GM19468 (cell line): Measurements from ENCODE around the gene STARD4.

Experiments
- ATAC-seq: cut with Tn5 transposase; IDR thresholded peaks from one replicate; pipeline ENCODE4 v1.9.1; 2021; ENCODE audit warnings: mild to moderate bottlenecking, moderate library complexity, moderate number of reproducible peaks; ENCODE audit not compliant: unreplicated experiment; ENCODE audit errors: extremely low read depth

The STARD4 gene

GRCh38 chr5:111530298-111530740 lies 18.0 kb upstream of the STARD4 start:
- ATAC-seq, result no peak

GRCh38 chr5:111528056-111528455 lies 15.7 kb upstream of the STARD4 start:
- no peak for ATAC-seq

DNA sequence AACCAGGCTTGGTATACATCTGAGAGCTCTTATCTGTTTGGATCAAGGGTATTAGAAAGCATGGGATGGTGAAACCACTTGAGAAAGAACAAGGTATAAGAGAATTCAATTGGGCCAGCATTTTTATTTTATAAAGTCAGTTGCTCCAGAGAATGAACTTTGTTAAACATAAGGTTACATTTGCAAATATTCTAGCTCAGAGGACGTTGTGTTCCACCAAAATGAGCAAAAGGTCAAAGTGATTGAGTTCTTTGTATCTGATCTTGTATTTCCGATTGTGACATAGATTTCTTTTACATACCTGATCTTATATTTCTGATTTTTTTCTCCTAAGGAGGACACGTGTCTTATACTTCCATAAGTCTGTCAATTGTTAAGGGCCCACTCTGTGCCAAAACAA lies 8.6 kb upstream of the STARD4 start:
- no peak for ATAC-seq

DNA sequence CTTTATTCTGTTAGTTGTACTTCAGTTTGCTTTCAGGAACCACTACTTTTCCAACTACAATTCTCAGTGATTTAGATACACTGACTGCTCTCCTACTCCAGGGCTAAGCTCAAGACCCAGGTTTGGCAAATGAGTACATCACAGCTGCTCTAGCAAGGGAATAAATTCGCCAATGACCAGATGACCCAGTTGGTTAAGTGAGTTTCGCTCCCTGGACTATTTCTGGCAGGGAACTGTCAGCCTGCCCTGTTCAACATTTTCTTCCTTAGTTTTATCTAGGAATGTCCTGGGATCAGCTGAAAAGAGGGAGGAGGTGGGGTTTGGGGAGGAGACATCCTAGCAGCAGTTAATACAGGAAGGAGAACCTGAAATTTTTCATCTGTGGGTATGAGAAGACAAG lies 6.4 kb upstream of the STARD4 start:
- ATAC-seq, result no peak

DNA sequence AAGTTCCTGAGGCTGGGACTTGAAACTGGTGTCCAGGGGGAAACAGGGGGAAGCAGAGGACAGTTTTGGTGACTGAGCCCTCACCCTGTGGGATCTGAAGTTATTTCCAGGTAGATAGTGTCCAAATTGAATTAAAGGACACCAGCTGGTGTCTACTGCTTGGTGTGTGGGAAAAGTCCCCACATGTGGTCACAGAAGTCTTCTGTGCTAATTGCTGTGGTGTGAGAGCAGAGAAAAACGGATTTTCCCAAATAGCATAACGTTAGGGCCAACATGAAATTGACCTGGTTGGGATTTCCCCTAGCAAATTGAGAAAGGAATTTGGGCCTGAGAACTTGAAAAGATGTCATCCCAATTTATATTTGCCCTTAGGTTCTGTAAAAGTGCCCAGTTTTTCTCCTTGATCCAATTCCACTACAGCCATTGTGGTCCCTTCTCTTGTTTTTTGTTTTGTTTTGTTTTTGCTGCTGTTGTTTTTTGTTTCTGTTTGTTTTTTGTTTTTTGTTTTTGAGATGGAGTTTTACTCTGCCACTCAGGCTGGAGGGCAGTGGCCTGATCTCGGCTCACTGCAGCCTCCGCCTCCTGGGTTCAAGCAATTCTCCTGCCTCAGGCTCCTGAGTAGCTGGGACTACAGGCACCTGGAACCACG lies 5.6 kb upstream of the STARD4 start:
- no peak for ATAC-seq

DNA sequence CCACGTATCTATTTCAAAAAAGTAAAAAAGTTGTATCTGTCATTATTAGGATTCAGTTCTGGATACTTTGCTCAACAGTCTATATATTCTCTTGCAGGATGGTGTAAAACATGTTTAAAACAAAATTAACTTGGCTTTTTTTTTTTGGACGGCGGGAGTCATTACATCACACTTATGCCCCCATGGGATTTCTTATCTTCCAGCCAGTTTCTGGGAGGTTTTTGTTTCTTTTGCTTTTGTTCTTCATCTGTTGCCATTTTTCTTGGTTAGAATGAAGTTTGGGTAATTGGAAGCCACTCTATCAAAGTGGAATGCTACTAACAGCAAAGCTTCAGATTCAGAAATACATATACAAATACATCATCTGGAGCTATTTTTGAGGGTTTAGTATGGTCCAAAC lies 1.8 kb upstream of the STARD4 start:
- ATAC-seq, result no peak

GRCh38 chr5:111513131-111513520 lies 791 bp upstream of the STARD4 start:
- no peak for ATAC-seq

DNA sequence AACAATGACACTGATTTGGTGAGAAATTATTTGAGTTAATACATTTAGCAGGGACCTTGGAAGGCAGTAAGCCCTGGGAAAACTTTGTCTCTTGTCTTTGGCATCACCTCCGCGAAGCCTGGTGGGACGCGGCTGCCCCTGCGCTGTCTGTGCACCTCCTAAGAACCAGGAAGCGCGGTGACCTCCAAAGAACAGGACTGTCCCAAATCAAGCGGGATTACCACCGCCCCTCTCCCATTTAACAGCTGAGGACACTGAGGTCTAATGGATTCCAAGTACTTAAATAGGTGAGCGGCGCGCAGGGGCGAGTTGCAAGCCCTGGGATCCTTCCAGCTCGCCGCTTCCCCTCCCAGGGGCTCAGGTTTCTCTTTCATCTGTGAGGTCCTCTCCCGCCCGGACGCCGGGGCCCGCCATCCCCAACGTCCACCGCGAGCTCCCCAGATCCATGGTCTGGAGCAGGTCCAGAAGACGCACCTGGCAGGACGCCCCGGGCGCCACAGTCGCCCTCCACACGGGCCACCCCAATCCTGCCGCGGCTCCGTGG lies 432 bp downstream of the STARD4 start:
- ATAC-seq, result no peak

DNA sequence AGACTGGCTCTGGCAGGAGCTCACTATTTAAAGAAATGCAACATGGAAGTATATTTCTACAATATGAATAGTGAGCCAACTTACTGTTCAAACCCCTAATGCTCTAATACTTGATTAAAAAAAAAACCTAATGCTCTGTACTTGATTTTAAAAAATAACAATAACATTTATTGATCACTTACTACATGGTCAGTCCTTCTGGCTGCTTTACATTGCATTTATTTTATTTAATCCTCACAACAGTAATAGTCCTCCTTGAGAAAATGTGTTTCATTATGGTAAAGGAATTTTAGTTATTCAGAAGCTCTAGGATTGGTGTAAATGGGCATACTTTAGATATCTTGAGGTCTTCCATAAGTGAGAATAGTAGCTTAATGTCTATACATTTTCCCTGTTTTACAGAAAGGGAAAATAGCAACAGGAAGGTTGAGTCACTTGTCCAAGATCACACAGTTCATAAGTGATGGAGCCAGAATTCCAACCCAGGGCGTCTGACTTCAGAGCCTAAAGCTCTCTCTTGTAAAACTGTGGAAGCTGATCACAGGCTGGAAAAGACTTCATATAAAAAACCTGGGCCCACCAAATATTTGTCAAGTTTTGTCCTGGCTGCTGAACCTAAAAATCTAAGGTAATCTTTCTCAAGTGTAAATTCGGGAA lies 1.0 kb downstream of the STARD4 start:
- ATAC-seq, result no peak

GRCh38 chr5:111509119-111509518 lies 3.2 kb downstream of the STARD4 start:
- ATAC-seq, result no peak

GRCh38 chr5:111507276-111507675 lies 5.1 kb downstream of the STARD4 start:
- no peak for ATAC-seq

- no peak for ATAC-seq
These were observed 7.2 kb downstream of the STARD4 start for GRCh38 chr5:111505096-111505495.

DNA sequence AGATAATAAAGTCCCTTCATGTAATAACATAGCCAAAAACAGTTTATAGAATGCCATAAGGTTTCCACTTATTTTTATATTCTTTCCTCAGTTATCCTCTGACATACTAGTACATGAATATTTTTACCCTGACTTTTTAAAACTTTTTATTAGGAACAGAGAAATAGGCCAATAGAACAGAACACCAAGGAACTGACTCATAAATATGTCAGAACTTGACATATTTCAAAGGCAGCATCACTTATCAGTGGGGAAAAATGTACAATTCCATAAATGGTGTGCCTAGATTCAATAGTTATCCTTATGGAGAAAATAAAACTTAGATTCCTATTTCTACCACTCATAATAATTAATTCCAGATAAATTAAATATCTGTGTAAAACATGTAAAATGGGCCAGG lies 9.4 kb downstream of the STARD4 start:
- ATAC-seq, result no peak

DNA sequence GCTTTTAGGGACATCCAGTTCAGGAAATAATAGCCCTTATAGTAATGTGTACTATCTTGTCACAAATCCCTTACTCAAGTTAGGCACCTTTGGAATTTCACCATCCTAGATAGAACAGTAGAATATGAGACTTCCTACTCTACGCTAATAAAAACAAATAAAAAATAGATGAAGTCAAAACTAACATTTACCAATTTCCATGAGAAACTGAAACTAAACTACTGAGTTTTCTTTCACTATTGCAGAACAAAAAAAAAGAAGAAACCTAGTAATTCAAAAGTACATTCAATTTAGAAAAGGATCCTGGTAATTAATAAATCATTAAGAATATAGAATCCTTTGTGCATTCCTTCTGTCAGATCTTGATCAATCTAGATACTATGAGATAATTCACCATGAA lies 14.0 kb downstream of the STARD4 start:
- no peak for ATAC-seq

GRCh38 chr5:111495159-111495558 lies 17.2 kb downstream of the STARD4 start:
- ATAC-seq, result no peak

DNA sequence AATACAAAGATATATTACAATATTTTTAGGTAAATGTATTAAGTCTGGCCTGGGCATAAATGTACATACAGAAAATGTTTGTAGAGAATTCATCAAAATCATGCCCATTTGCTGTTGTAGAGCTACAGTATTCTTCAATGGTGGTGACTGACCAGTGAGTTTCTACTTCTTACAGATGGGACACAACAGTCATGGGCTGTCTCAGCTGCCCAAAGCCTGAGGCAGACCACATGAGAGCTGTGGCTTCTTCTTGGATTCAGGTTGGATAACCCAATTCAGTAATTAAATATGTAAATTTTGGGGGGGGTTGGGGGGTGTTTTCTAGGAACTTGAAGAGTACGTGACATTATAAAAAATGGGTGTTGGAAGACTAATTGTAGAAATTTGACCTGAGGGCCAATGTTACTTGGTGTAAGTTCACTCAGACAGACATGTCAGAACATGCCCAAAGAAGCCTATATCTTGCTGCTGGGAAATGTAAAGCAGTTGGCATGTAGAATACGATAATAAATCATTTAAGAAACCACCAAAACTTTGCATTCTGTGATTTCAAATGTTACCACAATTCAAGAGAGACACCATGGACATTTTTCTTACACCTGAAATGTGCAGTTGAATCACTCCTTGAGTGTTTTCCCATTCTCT lies 17.9 kb downstream of the STARD4 start:
- no peak for ATAC-seq

- ATAC-seq, result no peak
These were observed 19.3 kb downstream of the STARD4 start for GRCh38 chr5:111493031-111493430.

DNA sequence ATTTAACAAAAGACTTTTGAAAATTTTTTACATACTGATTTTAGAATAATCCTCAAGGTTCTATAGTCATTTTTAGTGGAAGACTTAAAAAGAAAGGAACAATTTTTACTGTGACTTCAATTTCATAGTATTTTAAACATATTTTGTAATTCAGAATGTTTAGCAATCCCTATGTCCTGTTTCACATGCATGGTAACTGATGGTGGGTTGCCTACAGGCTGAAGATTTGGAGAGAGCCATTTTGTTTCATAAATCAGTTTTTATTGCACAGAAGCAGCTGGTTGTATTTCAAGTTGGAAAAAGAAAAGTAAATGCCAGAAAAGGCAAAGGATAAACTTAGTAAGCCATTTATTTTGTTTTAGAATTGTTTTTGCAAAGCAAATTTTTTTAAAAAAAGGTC lies 24.0 kb downstream of the STARD4 start:
- no peak for ATAC-seq

DNA sequence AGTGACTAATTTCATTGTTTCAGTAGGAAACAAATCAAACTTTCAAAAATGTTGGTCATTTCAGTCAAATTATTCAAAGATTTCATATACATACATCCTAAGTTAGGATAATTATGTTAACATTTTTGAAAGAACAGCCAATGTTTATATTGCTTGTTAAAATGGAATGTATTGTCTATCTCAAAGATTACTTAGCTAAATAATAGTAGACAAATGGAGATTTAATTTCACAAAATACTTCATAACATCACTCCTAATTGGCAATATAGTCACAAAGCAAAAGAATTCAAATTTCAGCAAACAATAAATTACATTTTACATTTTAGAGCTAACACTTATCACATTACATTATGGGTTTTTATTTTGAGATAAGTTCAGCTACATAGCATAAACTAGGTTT lies 25.4 kb downstream of the STARD4 start:
- no peak for ATAC-seq

DNA sequence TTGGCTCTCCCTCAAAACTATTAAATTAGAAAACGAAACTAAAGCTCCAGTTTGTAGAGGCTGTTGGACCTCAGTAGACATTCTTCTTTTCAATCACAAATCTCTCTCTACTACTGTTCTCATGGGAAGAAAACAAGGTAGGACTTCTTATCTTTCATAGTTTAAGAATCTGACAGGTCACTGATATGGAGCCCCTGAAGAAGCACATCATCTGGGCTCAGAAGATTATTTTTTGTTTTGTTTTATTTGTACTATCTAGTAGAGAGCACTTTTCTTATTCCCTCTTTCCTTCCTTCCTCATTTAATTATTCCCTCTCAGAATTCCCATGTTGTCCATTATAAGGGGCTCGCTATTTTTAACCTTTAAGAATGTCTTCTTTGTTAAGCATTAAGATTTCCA lies 26.3 kb downstream of the STARD4 start:
- ATAC-seq, result no peak

- ATAC-seq, result no peak
These were observed 32.0 kb downstream of the STARD4 start for GRCh38 chr5:111480346-111480745.
